Activated T-cell treated with anti-CD3 and anti-CD28 coated beads for 1 hour (primary cell): ENCODE measurements around the gene IL7R.
A peak's percentile ranks its signal among the peaks of the same experiment; 100 is the strongest.
"Not testable (repeated sequence)": the region's sequence is repeated elsewhere in the genome, so short reads cannot be mapped to it uniquely, and the experiment has no call there.

Source experiments
- DNase-seq: peaks from one replicate; pipeline ENCODE4 v3.0.0-alpha.2; 2020; ENCODE audit warnings: low read depth

Gene IL7R

DNA sequence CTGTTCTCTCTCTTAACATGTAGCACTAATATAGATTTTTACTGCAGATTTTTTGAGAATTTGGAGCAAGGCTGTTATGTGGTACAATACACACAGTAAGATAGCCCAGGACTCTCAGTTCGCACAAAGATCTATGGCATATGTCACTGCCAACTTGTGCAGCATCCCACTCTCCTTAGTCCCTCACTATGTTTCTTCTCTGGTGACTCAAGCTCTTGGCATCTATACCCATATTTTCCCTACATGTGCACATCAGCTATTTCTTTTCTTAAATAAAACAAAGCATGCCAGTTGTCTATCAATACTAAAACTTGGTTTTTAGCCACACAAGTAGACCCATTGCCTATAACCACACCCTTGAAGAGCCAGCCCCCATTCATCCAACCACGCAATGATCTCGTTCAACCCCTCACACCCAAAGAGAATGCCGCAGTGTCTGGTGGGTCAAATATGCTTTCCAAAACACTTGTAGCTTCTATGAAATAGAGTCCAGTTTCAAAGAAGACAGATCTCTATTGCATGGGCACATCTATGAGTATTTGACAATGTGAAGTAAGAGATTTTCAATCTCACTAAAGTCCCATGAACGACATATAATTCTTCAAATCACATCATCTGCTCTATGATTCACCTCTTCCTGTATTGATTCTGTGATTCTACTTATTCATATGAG lies 18.2 kb upstream of the IL7R start:
- no peak for DNase-seq

GRCh38 chr5:35842856-35843255 lies 13.8 kb upstream of the IL7R start:
- no peak for DNase-seq

DNA sequence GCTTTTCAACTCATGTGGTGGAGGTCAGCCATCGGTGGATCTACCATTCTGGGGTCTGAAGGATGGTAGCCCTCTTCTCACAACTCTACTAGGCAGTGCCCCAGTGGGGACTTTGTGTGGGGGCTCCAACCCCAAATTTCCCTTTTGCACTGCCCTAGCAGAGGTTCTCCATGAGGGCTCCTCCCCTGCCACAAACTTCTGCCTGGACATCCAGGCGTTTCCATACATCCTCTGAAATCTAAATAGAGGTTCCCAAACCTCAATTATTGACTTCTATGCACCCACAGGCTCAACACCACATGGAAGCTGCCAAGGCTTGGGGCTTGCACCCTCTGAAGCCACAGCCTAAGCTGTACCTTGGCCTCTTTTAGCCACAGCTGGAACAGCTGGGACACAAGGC lies 11.2 kb upstream of the IL7R start:
- not testable (repeated sequence) for DNase-seq

DNA sequence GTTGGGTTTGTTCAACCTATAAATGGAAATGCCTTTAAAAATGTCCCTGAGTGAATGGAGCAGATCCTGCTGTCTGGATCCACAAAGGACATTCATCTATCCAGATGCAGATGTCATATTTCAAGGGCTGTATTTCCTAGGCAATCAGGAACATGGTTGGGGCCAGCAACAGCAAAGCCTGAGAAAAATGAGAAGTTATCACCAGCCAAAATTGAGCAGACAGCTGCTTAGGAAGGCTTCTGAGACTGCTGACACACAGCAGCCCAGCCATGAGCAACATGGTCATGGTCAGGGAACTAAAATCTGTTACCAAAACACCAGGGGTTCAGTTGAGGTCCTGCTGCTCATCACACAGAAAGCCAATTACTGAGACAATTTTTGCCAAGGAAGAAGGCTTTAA lies 9.2 kb upstream of the IL7R start:
- no peak for DNase-seq

DNA sequence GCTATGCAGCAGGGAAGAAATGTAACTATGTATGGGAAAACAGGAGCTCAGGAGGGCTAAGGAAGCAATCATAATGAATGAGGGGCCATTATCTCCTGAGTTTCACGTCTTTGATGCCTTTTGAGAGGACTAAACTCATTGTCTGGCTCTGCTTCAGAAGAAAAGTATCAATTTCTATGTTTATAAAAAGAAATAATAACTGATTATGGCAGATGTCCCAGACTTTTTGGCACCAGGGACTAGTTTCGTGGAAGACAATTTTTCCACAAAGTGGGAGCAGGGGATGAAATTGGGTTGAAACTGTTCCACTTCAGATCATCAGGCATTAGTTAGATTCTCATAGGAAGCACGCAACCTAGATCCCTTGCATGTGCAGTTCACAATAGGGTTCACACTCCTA lies 8.7 kb upstream of the IL7R start:
- DNase-seq = no peak

DNA sequence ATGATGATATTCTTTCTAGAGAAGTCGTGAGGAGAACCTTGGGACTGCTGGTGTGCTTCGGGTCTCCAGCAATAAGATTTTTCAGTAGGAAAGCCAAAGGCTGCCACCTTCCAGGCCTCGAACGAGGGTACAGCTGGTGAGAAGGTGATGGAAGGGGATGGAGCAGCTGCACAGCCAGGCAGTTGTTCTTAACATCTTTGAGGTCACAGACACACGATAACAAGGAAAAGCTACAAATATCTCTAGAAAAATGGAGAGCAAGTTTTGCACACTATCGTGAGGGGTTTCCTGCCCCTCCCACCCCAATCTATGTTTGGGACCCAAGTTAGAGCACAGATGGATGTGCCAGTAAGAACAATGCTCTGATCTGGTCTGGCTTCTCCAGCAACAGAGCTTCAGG lies 6.8 kb upstream of the IL7R start:
- DNase-seq = no peak

- DNase-seq = no peak
Measured at GRCh38 chr5:35850967-35851680, 5.6 kb upstream of the IL7R start.

DNA sequence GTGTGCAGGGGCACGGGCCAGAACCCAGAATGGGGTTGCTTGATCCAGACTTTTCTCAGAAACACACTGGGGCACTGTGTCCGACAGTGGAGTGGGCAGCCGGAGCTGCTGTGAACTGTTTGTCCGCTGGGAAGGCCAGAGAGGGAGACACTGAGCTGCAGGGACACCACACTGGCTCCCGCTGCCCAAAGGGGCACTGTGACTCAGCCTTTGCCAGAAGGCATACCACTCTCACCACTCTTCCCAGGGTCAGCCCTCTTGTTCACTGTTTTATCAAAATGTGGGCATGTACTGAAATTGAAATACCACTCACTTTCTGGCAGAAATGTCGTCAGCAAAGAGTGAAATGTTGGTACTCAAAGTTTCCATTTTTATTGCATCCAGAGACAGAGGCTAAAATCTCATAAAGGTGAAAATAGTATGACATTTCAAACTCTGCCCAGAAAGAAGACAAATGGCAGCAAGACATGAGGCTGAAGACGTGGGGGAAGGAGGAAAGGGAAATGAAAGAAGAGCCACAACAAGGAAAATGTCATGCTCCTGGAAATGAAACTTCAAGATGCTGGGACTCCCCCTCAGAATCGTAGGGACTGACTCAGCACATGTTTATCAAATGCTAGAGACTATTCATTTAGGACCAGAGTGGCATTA lies 4.5 kb upstream of the IL7R start:
- no peak for DNase-seq

DNA sequence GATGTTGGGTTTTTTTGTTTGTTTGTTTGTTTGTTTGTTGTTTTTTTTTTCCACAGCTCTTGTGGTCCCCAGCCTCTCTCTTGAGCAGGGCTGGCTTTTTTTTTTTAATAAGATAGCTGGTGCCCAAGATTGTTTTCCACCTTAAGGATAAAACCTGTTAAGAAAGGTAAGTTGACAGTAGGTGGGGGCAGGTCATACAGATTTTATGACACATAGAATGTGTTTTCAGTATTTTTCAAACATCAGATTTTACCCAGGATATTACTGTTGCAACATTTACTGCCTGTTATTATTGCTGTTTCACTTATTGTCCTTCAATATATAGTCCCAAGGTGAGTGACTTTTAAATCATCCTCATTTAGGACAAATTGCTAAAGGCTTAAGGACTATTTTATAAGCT lies 3.9 kb upstream of the IL7R start:
- DNase-seq = no peak

DNA sequence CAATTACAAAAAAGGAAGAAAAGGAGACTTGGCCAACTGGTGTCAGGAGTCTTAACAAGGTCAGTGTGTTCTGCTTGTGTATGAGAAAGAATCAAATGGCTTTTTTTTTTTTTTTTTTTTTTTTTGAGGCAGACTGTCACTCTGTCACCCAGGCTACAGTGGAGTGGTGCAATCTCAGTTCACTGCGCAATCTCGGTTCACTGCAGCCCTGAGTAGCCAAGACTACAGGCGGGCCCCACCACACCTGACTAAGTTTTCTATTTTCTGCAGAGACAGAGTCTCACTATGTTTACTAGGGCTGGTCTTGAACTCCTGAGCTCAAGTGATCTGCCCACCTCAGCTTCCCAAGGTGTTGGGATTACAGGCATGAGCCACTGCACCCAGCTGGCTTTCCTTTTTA lies 3.1 kb upstream of the IL7R start:
- DNase-seq = peak; percentile 46

GRCh38 chr5:35854248-35854647 lies 2.4 kb upstream of the IL7R start:
- DNase-seq = peak; percentile 44

DNA sequence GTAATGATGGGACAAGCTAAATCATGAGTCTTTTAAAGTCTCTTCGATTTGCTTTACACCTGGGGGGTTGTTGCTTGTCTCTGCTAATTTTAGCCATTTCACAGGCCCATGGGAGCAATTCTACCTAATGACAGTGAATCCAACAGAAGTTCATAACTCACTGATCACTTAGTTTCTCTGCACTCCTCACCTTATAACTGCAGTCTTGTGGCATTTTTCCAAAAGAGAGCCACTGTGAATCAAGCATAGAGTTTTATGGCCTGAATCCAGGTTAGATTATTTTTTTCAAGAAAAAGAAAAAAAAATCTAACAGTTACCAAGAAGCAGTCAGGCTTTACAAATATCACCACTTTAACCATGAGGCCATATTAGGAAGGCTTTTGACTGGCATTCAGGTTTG lies 1.5 kb upstream of the IL7R start:
- no peak for DNase-seq

GRCh38 chr5:35856186-35856764 lies 416 bp upstream of the IL7R start:
- not testable (repeated sequence) for DNase-seq

- DNase-seq = no peak
Measured at GRCh38 chr5:35857606-35858205, 1.0 kb downstream of the IL7R start.

DNA sequence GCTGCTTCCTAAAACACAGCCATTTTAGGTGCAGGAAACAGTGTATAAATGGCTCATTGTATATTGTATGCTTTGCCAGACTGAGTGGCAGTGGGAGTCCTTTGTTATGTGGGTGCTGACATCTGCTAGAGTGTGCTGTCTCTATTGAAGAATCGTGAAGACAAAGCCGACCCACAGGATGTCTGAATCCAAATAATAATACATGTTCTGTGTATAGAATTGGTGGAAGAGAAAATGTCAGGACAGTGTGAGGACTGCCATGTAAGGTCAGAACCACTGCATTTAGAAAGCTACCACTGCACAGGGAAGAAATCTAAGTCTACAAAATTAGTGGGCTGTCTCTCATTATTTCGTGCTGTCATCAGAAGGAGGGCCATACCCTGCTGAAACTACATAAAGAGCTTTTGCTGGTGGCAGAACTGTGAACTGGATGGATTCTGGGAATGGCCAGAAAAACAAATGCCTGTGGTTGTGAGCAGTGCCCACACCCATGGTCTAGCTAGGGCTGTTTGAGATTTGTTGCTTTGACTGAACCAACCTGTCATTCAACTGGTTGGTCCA lies 2.5 kb downstream of the IL7R start:
- DNase-seq = no peak

DNA sequence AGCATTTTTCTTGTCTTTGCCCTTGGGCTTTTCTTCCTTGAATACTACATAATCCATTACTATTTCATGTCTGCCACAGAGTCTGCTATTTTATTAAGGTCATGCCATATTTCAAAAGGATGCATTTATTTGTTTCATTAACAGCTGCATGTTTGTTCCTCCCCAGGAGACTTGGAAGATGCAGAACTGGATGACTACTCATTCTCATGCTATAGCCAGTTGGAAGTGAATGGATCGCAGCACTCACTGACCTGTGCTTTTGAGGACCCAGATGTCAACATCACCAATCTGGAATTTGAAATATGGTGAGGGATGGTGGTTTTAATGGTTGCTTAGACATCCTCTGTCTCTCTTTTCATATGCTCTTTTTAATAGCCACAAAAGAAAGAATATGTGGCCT lies 4.0 kb downstream of the IL7R start:
- no peak for DNase-seq

GRCh38 chr5:35861718-35862117 lies 5.0 kb downstream of the IL7R start:
- DNase-seq = no peak

GRCh38 chr5:35862126-35862525 lies 5.4 kb downstream of the IL7R start:
- no peak for DNase-seq

DNA sequence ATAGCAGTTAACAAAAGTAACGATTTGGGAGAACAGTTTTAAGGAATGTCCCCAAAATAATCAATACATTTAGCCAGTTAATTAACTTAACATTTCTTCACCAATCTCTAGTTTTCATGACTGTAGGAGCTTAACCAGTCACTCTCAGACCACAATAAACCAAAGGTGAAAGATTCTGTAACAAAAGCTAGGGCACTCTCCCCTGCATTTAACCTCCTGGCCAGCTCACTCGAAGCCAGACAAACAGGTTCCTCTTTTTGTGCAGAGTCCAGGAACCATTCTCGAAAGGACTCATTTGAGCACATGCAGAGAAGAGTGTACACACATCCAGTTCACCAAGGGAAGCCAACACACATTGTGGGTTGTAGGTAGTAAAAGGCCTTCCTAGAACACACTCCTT lies 6.5 kb downstream of the IL7R start:
- DNase-seq = no peak

DNA sequence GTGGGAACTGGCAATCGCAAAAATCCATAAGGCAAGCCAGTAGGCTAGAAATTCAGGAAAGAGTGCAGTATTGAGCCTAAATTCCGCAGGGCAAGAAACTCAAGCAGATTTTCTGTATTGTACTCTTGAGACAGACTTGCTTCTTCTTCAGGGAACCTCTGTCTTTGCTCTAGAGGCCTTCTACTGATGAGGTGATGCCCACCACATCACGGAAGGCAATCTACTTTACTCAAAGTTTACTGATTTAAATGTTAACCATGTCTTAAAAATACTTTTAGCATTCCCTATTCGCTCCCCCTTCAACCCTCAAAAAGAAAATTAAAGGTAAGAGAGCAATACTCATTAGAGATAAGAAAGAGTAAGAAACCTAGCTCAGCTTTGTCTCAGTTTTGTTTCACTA lies 11.3 kb downstream of the IL7R start:
- DNase-seq = no peak

- DNase-seq = no peak
Measured at GRCh38 chr5:35869685-35870277, 13.1 kb downstream of the IL7R start.

DNA sequence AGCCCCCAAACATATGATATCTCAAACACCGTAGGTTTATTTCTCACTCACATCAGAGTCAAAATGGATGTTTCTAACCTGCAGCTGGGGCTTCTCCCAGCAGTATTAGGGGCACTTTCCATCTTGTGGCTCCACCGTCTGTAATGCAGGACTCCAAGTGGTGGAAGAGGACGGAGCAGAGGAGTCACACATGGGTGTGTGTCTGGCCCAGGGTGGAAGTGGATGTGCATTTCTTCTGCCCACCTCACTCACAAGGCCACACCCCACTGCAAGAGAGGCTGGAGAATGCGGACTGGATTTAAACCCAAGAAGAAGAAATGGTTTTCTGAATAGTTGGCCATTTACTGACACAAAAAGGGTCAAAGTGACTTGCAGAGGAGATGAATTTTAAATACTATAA lies 13.9 kb downstream of the IL7R start:
- DNase-seq = no peak
